Sigmoid colon (tissue), 4 donors: ENCODE data around the gene PLEKHG2.

Experiments
- CTCF ChIP-seq, 4 experiments: fragments of 450-650 bp in 3 of 4; fragments of 200-600 bp in 1 of 4; IDR thresholded peaks; one replicate each; pipeline ENCODE4 v1.5.1; 2016 to 2019; ENCODE audit warnings: antibody characterized with exemption in 4 of 4, mild to moderate bottlenecking in 3 of 4, moderate library complexity in 2 of 4
- EP300 ChIP-seq, 4 donors: sonication (generic); formaldehyde crosslinking; IDR thresholded peaks; one replicate each; pipeline ENCODE4 v1.6.1; 2017; ENCODE audit warnings: antibody characterized with exemption in 4 of 4
- POLR2A ChIP-seq, 2 donors: fragments of 450-650 bp; IDR thresholded peaks; one replicate each; pipeline ENCODE4 v1.6.1; 2016; ENCODE audit warnings: antibody characterized with exemption in 2 of 2, mild to moderate bottlenecking in 2 of 2, moderate library complexity in 2 of 2
- POLR2AphosphoS5 ChIP-seq, 4 donors: sonication (generic); formaldehyde crosslinking; IDR thresholded peaks; one replicate each; pipeline ENCODE4 v1.6.1; 2017; ENCODE audit warnings: antibody characterized with exemption in 4 of 4

GRCh38 chr19:39433480-39434079, 21.1 kb downstream of the PLEKHG2 start:
- TF ChIP-seq POLR2AphosphoS5 (IDR thresholded peaks at IDR 0.05), result no peak
- TF ChIP-seq EP300 (IDR thresholded peaks at IDR 0.05), result no peak
- no peak for TF ChIP-seq CTCF (IDR thresholded peaks at IDR 0.05)
- no peak for TF ChIP-seq POLR2A (IDR thresholded peaks at IDR 0.05)
